ENCODE measurements around the gene IP6K1.
"Not testable (repeated sequence)": the region's sequence is repeated elsewhere in the genome, so short reads cannot be mapped to it uniquely, and the experiment has no call there.

IP6K1 gene

GRCh38 chr3:49794431-49794830, 8.1 kb upstream of the IP6K1 start:
- no peak for DNase-seq (ENCODE audit: low spot score)

GRCh38 chr3:49793486-49794085, 7.2 kb upstream of the IP6K1 start:
- DNase-seq (ENCODE audit: low spot score): no peak

GRCh38 chr3:49792371-49793150, 6.2 kb upstream of the IP6K1 start:
- no peak for DNase-seq (ENCODE audit: low spot score)

- DNase-seq (ENCODE audit: low spot score): no peak
These were observed 5.2 kb upstream of the IP6K1 start for GRCh38 chr3:49791571-49791970.

- DNase-seq (ENCODE audit: low spot score): no peak
These were observed 4.5 kb upstream of the IP6K1 start for GRCh38 chr3:49790626-49791411.

GRCh38 chr3:49788056-49788455, 1.7 kb upstream of the IP6K1 start:
- DNase-seq (ENCODE audit: low spot score): no peak

- no peak for DNase-seq (ENCODE audit: low spot score)
These were observed 1.2 kb upstream of the IP6K1 start for GRCh38 chr3:49787536-49787935.

GRCh38 chr3:49787182-49787464, 781 bp upstream of the IP6K1 start:
- DNase-seq (ENCODE audit: low spot score): peak; percentile 43

- DNase-seq (ENCODE audit: low spot score): no peak
These were observed 581 bp downstream of the IP6K1 start for GRCh38 chr3:49785565-49786356.

GRCh38 chr3:49782277-49782676, 4.1 kb downstream of the IP6K1 start:
- not testable (repeated sequence) for DNase-seq (ENCODE audit: low spot score)

- DNase-seq (ENCODE audit: low spot score): no peak
These were observed 4.7 kb downstream of the IP6K1 start for GRCh38 chr3:49781415-49782199.

- DNase-seq (ENCODE audit: low spot score): not testable (repeated sequence)
These were observed 5.4 kb downstream of the IP6K1 start for GRCh38 chr3:49780975-49781365.

GRCh38 chr3:49780080-49780974, 6.0 kb downstream of the IP6K1 start:
- no peak for DNase-seq (ENCODE audit: low spot score)

GRCh38 chr3:49779358-49780079, 6.8 kb downstream of the IP6K1 start:
- DNase-seq (ENCODE audit: low spot score): no peak

- DNase-seq (ENCODE audit: low spot score): not testable (repeated sequence)
These were observed 10.2 kb downstream of the IP6K1 start for GRCh38 chr3:49776101-49776500.

- DNase-seq (ENCODE audit: low spot score): peak; percentile 91
These were observed 10.8 kb downstream of the IP6K1 start for GRCh38 chr3:49775538-49775937.

- DNase-seq (ENCODE audit: low spot score): no peak
These were observed 13.6 kb downstream of the IP6K1 start for GRCh38 chr3:49772703-49773102.

- no peak for DNase-seq (ENCODE audit: low spot score)
These were observed 14.9 kb downstream of the IP6K1 start for GRCh38 chr3:49771340-49771938.

- DNase-seq (ENCODE audit: low spot score): no peak
These were observed 16.4 kb downstream of the IP6K1 start for GRCh38 chr3:49769926-49770325.
